Measurements from ENCODE around the gene CLEC16A.
"Not testable (repeated sequence)": the region's sequence is repeated elsewhere in the genome, so short reads cannot be mapped to it uniquely, and the experiment has no call there.

Gene CLEC16A

GRCh38 chr16:11103301-11103700 is 158.9 kb downstream of the CLEC16A start:
- DNase-seq, result not testable (repeated sequence)

- DNase-seq, result no peak
Measured at GRCh38 chr16:11104168-11105037, 160.0 kb downstream of the CLEC16A start.

- no peak for DNase-seq
Measured at GRCh38 chr16:11105038-11105903, 160.9 kb downstream of the CLEC16A start.

- no peak for DNase-seq
Measured at GRCh38 chr16:11106726-11107125, 162.4 kb downstream of the CLEC16A start.

- no peak for DNase-seq
Measured at GRCh38 chr16:11107780-11108465, 163.6 kb downstream of the CLEC16A start.

- no peak for DNase-seq
Measured at GRCh38 chr16:11108466-11108805, 164.1 kb downstream of the CLEC16A start.

- DNase-seq, result no peak
Measured at GRCh38 chr16:11109566-11109965, 165.2 kb downstream of the CLEC16A start.

- DNase-seq, result no peak
Measured at GRCh38 chr16:11111150-11111549, 166.8 kb downstream of the CLEC16A start.

GRCh38 chr16:11111856-11112634 is 167.7 kb downstream of the CLEC16A start:
- DNase-seq, result no peak

GRCh38 chr16:11112723-11113348 is 168.5 kb downstream of the CLEC16A start:
- DNase-seq, result no peak

GRCh38 chr16:11114366-11115164 is 170.2 kb downstream of the CLEC16A start:
- DNase-seq, result no peak

- no peak for DNase-seq
Measured at GRCh38 chr16:11117576-11118211, 173.3 kb downstream of the CLEC16A start.

- no peak for DNase-seq
Measured at GRCh38 chr16:11118479-11118878, 174.1 kb downstream of the CLEC16A start.

GRCh38 chr16:11121083-11121608 is 176.8 kb downstream of the CLEC16A start:
- no peak for DNase-seq

GRCh38 chr16:11121914-11122692 is 177.7 kb downstream of the CLEC16A start:
- no peak for DNase-seq

- DNase-seq, result no peak
Measured at GRCh38 chr16:11123666-11124065, 179.3 kb downstream of the CLEC16A start.

GRCh38 chr16:11125936-11126335 is 181.6 kb downstream of the CLEC16A start:
- no peak for DNase-seq

- DNase-seq, result no peak
Measured at GRCh38 chr16:11126399-11127054, 182.2 kb downstream of the CLEC16A start.

Data from activated gamma-delta T cell (primary cell).